Right ventricle myocardium inferior (tissue), 1 donor: Measurements from ENCODE around the gene SLC39A11. TPM values are rescaled to one million over a fixed set of nuclear protein-coding genes. Genes with fewer than 3 reads are reported as not detected.
A peak's percentile ranks its signal among the peaks of the same experiment; 100 is the strongest.
"Not testable (repeated sequence)": the region's sequence is repeated elsewhere in the genome, so short reads cannot be mapped to it uniquely, and the experiment has no call there.

Experiments used
- ATAC-seq: fragments of 200-7000 bp; cut with Tn5 transposase; one replicate; pipeline ENCODE4 v1.9.1; 2020; ENCODE audit warnings: mild to moderate bottlenecking, moderate library complexity
- DNase-seq: peaks from one replicate; pipeline ENCODE4 v3.0.0; 2021; ENCODE audit errors: missing footprints
- intact Hi-C: fragments of 100-400 bp; cut with DNase I; formaldehyde crosslinking; loops from one replicate; pipeline ENCODE4 v1.11.0; 2022
- total RNA-seq: library from RNA; stranded (reverse); fragmentation: NEBNext Ultra II Directional; extraction: Animal tissue kit (Norgen Biotek cat#: 25700); gene quantifications from one replicate; pipeline ENCODE4 v1.2.1, GENCODE V29; 2021
- donor health status: DM: no; HTN: yes; CAD: no; lungs with severe emphysema.

SLC39A11 gene
- total RNA-seq, 1 donor from 2014 or later, result 6.9 TPM

GRCh38 chr17:73090396-73091202 is 1.9 kb downstream of the SLC39A11 start:
- DNase-seq (no peak), ATAC-seq (no peak)
- intact Hi-C loops, result loop anchor here (10.0 kb wide), 1 partner anchor 64 kb away; no protein-coding TSS in a partner anchor

DNA sequence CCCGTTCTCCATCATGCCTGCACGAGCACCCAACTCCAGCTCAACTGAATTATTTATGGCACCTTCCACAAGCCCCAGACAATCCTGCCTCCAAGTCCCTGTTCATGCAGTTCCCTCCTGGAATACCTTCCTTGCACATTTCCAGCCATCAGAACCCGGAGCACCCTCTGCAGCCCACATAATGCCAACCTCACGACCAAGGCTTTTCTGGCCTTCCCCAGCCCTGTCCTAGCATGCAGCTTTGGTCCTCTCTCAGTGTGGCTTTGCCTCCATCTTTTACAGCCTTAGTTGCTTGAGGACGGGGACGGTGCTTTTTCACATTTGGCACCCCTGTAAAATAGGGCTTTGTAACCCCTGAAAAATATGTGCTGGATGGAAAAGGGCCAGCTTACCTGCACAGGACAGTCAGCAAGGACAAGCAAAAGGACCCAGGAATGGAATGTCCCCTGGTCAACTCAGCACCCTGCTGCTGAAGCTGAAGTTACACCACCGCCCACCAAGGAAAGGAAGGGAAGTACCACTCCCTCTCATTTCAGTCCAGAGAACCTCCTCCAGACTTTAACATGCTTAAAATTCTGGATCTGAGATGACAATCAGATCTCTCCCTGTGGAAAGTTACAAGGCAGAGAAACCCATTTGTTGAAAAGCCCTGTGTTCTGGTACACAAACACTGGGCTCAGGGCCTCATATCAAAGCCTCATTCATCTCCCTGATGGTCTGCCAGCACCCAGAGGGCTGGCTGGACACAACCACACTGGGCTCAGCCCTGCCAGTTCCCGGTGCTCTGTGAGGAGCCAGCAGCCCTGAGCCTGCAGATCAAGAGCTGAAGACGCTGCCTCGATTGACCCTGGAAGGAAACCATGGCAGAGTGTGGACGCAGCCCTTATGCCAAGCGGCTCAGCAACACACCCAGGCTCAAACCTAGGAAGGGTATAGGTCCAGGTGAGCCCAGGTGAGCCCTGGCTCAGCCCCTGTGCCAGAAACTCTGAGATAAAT is 2.9 kb downstream of the SLC39A11 start:
- intact Hi-C loops, result loop anchor here (10.0 kb wide), 1 partner anchor 65 kb away; no protein-coding TSS in a partner anchor
- no peak for ATAC-seq
- no peak for DNase-seq

GRCh38 chr17:73088561-73088960 is 3.9 kb downstream of the SLC39A11 start:
- intact Hi-C loops, result no loop called here
- DNase-seq (no peak), ATAC-seq (no peak)

DNA sequence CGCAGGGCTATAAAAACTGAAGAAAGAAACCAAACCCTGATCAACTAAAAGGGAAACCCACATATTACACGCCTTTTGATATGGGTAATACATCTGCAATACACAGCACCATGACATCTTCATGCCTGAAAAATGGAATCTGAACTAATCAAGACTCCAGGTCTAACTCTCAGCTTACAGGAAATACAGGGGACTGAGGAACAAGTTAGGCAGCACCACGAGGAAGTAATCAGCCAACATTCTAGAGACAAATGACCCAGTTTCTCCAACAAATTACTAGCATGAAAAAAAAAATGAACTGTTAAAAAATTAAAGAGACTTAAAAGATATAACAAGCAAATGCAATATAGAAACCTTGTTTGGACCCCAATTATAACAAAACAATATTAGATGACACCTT is 9.1 kb downstream of the SLC39A11 start:
- DNase-seq (no peak), ATAC-seq (no peak)
- intact Hi-C loops, result no loop called here

GRCh38 chr17:73074566-73074965 is 17.9 kb downstream of the SLC39A11 start:
- no peak for DNase-seq
- intact Hi-C loops, result no loop called here

DNA sequence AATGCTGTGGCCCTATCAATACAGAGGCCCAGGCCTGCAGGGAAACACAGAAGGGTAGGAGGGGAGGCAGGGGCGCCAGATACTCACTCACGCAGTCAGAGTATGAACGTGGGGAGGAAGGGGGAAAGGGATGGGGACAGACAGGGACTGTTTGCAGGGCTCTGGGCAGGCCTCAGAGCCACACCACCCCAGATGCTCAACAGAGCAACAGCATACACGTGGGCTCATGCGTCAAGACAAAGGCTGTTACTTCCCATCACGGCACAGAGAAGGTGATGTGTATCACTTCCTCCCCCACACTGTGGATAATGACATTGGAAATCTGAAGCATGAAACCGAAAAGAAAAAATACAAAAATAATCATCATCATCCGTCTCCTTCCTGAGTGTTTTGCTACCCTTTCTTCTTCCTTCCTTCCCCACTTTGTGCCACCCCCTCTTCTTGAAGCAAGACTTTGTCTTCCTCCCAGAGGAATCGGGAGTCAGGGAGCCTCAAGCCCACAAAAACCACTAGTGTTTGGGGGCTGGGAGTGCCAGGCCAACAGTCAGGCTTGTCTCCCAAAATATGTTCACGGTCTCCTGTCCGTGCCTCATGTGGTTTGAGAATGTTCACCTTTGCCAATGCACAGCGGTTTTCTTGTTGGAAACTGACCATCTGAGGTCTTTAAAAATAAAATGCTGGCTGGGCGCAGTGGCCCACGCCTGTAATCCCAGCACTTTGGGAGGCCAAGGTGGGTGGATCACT is 20.1 kb downstream of the SLC39A11 start:
- ATAC-seq (no peak), DNase-seq (no peak)
- intact Hi-C loops, result no loop called here

More at GRCh38 chr17:73074566-73074965, 17.9 kb downstream of the SLC39A11 start:
- peak; percentile 71 for ATAC-seq

GRCh38 chr17:73071066-73071999 is 21.2 kb downstream of the SLC39A11 start:
- DNase-seq (no peak), ATAC-seq (peak; percentile 42)
- intact Hi-C loops, result no loop called here

DNA sequence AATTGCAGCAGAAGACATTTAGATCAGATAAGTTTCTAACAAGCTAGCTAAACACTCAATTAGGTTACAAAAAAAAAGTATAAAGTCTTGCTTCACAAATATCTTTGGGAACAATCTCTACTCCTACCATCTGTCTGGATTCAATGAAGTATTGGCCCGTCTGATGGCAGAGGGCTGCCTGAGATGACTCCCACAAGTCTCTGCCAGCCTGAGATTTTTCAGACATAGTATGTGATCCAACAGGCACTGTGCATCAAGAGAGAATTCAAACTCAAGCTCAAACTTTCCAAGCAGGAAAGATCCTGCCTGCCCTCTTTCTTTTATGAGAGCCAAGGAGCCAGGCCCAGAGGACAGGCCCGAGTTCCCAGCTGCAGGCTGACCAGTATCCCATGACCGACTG is 22.6 kb downstream of the SLC39A11 start:
- ATAC-seq (no peak), DNase-seq (no peak)
- intact Hi-C loops, result no loop called here

- ATAC-seq (no peak), DNase-seq (no peak)
- intact Hi-C loops, result no loop called here
These were observed 23.2 kb downstream of the SLC39A11 start for GRCh38 chr17:73069164-73069770.

- intact Hi-C loops, result no loop called here
- no peak for DNase-seq
- peak; percentile 27 for ATAC-seq
These were observed 23.9 kb downstream of the SLC39A11 start for GRCh38 chr17:73068322-73069153.

DNA sequence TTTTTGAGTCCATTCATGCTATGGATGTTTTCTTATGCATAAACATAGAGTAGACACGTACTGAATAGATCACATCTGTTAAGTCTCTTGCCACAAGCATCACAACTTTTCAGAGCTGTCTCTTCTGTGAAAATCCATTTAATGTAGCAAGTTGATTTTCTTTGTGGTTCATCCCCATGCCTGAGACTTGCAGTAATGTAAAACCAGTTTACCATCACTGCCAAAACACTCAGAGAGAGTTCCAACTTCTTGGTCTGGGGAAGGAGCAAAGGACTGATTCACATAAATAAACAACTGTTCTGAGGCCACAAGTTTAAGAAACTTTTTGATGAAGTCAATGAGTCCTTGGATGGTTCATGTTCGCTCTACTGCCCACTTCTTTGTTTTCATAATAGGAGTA is 24.8 kb downstream of the SLC39A11 start:
- DNase-seq, intact Hi-C loops: not testable (repeated sequence)
- ATAC-seq, result peak; percentile 22

- intact Hi-C loops, result no loop called here
- no peak for DNase-seq
- ATAC-seq, result no peak
These were observed 25.4 kb downstream of the SLC39A11 start for GRCh38 chr17:73067075-73067474.

DNA sequence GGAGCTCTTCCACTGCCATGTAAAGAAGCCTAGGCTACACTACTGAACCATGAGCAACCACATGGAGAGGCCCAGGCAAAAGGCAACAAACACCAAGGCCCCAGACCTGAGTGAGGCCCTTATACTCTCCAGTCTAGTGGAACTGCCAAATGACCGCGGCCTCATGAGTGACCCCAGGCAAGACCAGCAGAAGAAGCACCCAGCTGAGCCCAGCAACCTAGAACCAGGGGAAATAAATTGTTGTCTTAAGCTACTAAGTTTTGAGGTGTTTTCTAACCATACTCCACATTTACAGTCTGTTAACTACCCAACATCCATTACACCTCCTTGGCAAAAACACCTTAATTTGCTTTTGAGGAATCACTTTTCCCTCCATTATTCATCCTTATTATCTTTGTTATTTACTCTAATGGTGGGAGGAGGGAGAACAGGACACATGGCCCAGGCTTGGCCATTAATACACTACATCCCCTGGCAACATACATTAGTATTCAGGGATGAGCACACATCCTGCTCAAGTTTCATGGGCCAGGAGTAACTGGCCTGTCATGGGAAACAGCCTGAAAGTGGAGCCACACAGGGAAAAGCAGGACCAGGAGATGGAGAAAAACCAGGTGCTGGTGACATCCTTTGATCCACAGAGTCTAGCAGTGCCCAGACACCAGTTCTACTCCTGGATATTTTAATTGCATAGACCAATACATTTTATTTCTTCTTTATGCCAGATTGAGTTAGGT is 26.2 kb downstream of the SLC39A11 start:
- ATAC-seq, result no peak

DNA sequence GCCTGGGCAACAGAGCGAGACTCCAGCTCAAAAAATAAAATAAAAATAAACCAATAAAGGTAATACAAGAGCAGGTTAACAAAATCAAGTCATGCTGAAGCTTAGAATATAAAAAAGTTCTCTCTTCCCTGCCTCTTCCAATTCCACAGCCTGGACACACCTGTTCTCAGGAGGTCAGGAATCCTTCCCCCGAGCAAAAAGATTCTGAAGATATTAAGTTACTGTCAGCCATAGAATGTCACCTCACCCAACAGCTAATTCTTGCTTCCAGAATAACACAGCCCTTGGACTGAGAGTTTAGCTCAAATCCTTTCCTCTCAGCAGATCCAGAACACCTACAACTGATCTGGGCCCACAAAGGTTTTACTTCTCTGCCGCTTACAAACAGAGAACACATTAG is 27.1 kb downstream of the SLC39A11 start:
- DNase-seq (no peak), ATAC-seq (no peak)
- intact Hi-C loops, result no loop called here

More for the DNA sequence above, 26.2 kb downstream of the SLC39A11 start:
- no peak for DNase-seq
- intact Hi-C loops, result no loop called here

DNA sequence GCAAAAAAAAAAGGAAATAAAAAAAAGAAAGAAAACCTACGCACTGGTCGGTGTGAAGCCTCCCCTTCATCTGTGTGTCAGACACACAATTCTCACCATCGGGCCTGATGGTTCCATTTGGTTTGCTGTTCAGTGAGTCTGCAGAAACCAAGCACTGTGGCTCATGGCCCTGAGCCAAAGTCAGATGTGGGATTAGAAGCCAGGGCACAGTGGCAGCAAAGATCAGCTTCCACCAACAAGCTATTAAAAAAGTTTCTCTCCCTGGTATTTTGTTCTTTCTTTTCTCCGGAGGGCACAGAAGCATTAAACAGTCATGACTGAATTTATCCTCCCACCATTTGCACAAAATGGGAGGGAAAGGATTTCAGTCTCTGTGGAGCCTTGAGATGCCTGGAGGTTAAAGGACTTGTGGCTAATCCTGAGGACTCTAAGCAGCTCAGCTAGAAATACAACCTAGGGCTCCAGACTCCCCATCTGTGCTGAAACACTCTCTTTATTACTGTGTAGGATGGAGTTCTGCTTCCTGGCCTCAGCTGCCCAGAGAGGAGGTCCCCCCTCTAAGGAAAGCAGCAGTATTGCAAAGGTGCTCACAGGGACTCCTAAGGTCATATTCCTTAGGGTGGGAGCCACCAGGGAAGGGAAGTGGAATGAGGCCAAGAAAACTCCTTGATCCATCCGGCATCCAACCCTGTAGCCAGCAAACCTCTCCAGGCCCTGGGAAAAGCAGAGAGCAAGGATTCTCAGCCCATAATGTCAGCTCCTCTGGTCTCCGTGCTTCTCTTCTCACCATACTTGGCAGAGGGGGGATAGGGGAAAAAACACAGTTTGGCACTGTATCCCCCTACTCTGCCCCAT is 28.2 kb downstream of the SLC39A11 start:
- no peak for DNase-seq
- intact Hi-C loops, result no loop called here
- ATAC-seq, result no peak
